ENCODE measurements around the gene PIK3R4. TPM values are rescaled to one million over a fixed set of nuclear protein-coding genes. Genes with fewer than 3 reads are reported as not detected.

PIK3R4 gene
- total RNA-seq, 1 donor from 2014 or later = 26.6 TPM

GRCh38 chr3:130705501-130705900 is 41.1 kb downstream of the PIK3R4 start:
- Mint-ChIP-seq H3K27me3 (ENCODE audit: low read depth) (no peaks in the 10 kb centered on the region), H3K27ac (no peak overlapping the region), H3K4me3 (no peak overlapping the region), H3K9me3 (no peaks in the 10 kb centered on the region), H3K36me3 (peaks cover 37% of the 10 kb centered on the region), H3K4me1 (peaks cover 5% of the 10 kb centered on the region)
- no peak for DNase-seq (ENCODE audit: low spot score in 2 of 2, unreplicated experiment in 2 of 2)
- TF ChIP-seq CTCF (IDR thresholded peaks at IDR 0.05; ENCODE audit: unreplicated experiment) = no peak

GRCh38 chr3:130702985-130703384 is 43.6 kb downstream of the PIK3R4 start:
- TF ChIP-seq CTCF (IDR thresholded peaks at IDR 0.05; ENCODE audit: unreplicated experiment) = no peak
- Mint-ChIP-seq H3K4me3 (no peak overlapping the region), H3K27me3 (ENCODE audit: low read depth) (no peaks in the 10 kb centered on the region), H3K4me1 (peaks cover 5% of the 10 kb centered on the region), H3K36me3 (peaks cover 48% of the 10 kb centered on the region), H3K9me3 (peaks cover 4% of the 10 kb centered on the region), H3K27ac (no peak overlapping the region)
- DNase-seq (ENCODE audit: low spot score in 2 of 2, unreplicated experiment in 2 of 2) = no peak

- Mint-ChIP-seq H3K27ac (no peak overlapping the region), H3K9me3 (peaks cover 6% of the 10 kb centered on the region), H3K27me3 (ENCODE audit: low read depth) (no peaks in the 10 kb centered on the region), H3K4me1 (peaks cover 3% of the 10 kb centered on the region), H3K4me3 (no peak overlapping the region), H3K36me3 (peaks cover 49% of the 10 kb centered on the region)
- TF ChIP-seq CTCF (IDR thresholded peaks at IDR 0.05; ENCODE audit: unreplicated experiment) = no peak
- no peak for DNase-seq (ENCODE audit: low spot score in 2 of 2, unreplicated experiment in 2 of 2)
Observed at GRCh38 chr3:130700541-130700940, 46.1 kb downstream of the PIK3R4 start.

GRCh38 chr3:130699765-130700164 is 46.9 kb downstream of the PIK3R4 start:
- Mint-ChIP-seq H3K4me1 (no peaks in the 10 kb centered on the region), H3K9me3 (peaks cover 6% of the 10 kb centered on the region), H3K27me3 (ENCODE audit: low read depth) (no peaks in the 10 kb centered on the region), H3K4me3 (no peak overlapping the region), H3K36me3 (peaks cover 49% of the 10 kb centered on the region), H3K27ac (no peak overlapping the region)
- TF ChIP-seq CTCF (IDR thresholded peaks at IDR 0.05; ENCODE audit: unreplicated experiment) = no peak
- DNase-seq (ENCODE audit: low spot score in 2 of 2, unreplicated experiment in 2 of 2) = no peak

GRCh38 chr3:130693314-130693713 is 53.3 kb downstream of the PIK3R4 start:
- H3K9me3 Mint-ChIP-seq = peaks cover 5% of the 10 kb centered on the region
- DNase-seq (ENCODE audit: low spot score in 2 of 2, unreplicated experiment in 2 of 2) = no peak
- H3K4me3 Mint-ChIP-seq = no peak overlapping the region
- H3K36me3 Mint-ChIP-seq = peaks cover 29% of the 10 kb centered on the region
- no peak overlapping the region for H3K27ac Mint-ChIP-seq
- no peaks in the 10 kb centered on the region for H3K27me3 Mint-ChIP-seq (ENCODE audit: low read depth)
- no peaks in the 10 kb centered on the region for H3K4me1 Mint-ChIP-seq
- TF ChIP-seq CTCF (IDR thresholded peaks at IDR 0.05; ENCODE audit: unreplicated experiment) = no peak

- TF ChIP-seq CTCF (IDR thresholded peaks at IDR 0.05; ENCODE audit: unreplicated experiment) = no peak
- Mint-ChIP-seq H3K9me3 (no peaks in the 10 kb centered on the region), H3K27me3 (ENCODE audit: low read depth) (no peaks in the 10 kb centered on the region), H3K36me3 (peaks cover 21% of the 10 kb centered on the region), H3K4me3 (no peak overlapping the region), H3K4me1 (no peaks in the 10 kb centered on the region), H3K27ac (no peak overlapping the region)
- DNase-seq (ENCODE audit: low spot score in 2 of 2, unreplicated experiment in 2 of 2) = no peak
Observed at GRCh38 chr3:130692455-130692854, 54.2 kb downstream of the PIK3R4 start.
